Vagina (tissue), 2 donors: Measurements from ENCODE around the gene LRRC56. TPM values are rescaled to one million over a fixed set of nuclear protein-coding genes. Genes with fewer than 3 reads are reported as not detected.

ENCODE experiments used
- DNase-seq, 2 donors: peaks; one replicate each; pipeline ENCODE4 v3.0.0-alpha.2; 2017; ENCODE audit errors: extremely low spot score in 2 of 2
- H3K27ac ChIP-seq: fragments of 200-600 bp; sonication (generic); one replicate; pipeline ENCODE4 v1.5.1; 2019
- H3K27me3 ChIP-seq: fragments of 200-600 bp; sonication (generic); one replicate; pipeline ENCODE4 v1.5.1; 2019
- H3K36me3 ChIP-seq, 2 donors: fragments of 200-600 bp; sonication (generic); one replicate each; pipeline ENCODE4 v1.5.1; 2017 to 2019
- H3K4me1 ChIP-seq: fragments of 200-600 bp; sonication (generic); one replicate; pipeline ENCODE4 v1.5.1; 2019
- H3K4me3 ChIP-seq, 2 donors: fragments of 200-600 bp; sonication (generic); 1 replicate in 1 of 2; 2 replicates in 1 of 2; pipeline ENCODE4 v1.5.1; 2016 to 2019
- H3K9me3 ChIP-seq: fragments of 200-600 bp; sonication (generic); one replicate; pipeline ENCODE4 v1.5.1; 2019
- CTCF ChIP-seq, 3 experiments: fragments of 450-650 bp in 2 of 3; fragments of 200-600 bp in 1 of 3; sonication (generic) in 1 of 3; IDR thresholded peaks; one replicate each; pipeline ENCODE4 v1.5.1; 2017 to 2019; ENCODE audit warnings: antibody characterized with exemption in 3 of 3, mild to moderate bottlenecking in 2 of 3, moderate library complexity in 2 of 3
- POLR2A ChIP-seq, 2 donors: fragments of 450-650 bp; IDR thresholded peaks; one replicate each; pipeline ENCODE4 v1.6.1; 2017; ENCODE audit warnings: antibody characterized with exemption in 2 of 2, mild to moderate bottlenecking in 2 of 2, moderate library complexity in 2 of 2
- POLR2AphosphoS5 ChIP-seq, 2 donors: sonication (generic); formaldehyde crosslinking; IDR thresholded peaks; one replicate each; pipeline ENCODE4 v1.9.0; 2017; ENCODE audit warnings: antibody characterized with exemption in 2 of 2, mild to moderate bottlenecking in 2 of 2, low read depth in 1 of 2; ENCODE audit not compliant: insufficient read depth in 1 of 2
- intact Hi-C: fragments of 100-400 bp; cut with DNase I; formaldehyde crosslinking; loops from one replicate; pipeline ENCODE4 v1.15.1; 2023
- total RNA-seq: library from RNA; depleted of rRNA; stranded (reverse); fragments of >200 nt; gene quantifications from one replicate; pipeline ENCODE4 v1.2.3, GENCODE V29; 2016

LRRC56 gene
- total RNA-seq, 1 donor from 2014 or later = 0.49 TPM

DNA sequence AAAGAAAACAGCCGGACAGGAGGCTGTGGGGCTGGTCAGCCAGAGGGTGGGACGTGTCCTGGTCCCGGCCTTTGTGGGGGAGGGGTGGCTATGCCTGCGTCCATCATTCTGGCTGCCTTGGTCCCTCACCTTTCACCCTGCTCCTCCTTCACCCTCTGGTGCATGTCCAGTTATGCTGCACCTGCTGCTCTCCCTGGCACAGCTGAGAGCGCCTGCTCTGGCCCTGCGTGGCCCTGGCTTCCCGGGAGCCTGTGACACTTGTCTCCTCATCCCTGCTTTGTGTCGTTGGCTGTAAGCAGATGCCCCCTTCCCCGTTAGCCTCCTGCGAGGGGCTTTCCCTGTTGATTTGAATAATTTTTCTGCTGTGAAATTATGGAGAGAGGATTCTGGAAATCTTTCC, 55.6 kb downstream of the LRRC56 start:
- H3K36me3 ChIP-seq = peaks cover 0 to 91% of the 10 kb centered on the region in 2 donors
- intact Hi-C loops = no loop called here
- no peak for DNase-seq
- H3K27ac ChIP-seq = no peak overlapping the region
- no peaks in the 10 kb centered on the region for H3K9me3 ChIP-seq
- TF ChIP-seq CTCF (IDR thresholded peaks at IDR 0.05) (no peak), POLR2AphosphoS5 (IDR thresholded peaks at IDR 0.05; ENCODE audit: insufficient read depth in 1 of 2, low read depth in 1 of 2) (no peak), POLR2A (IDR thresholded peaks at IDR 0.05) (no peak)
- no peaks in the 10 kb centered on the region for H3K27me3 ChIP-seq
- no peaks in the 10 kb centered on the region for H3K4me1 ChIP-seq
- no peak overlapping the region for H3K4me3 ChIP-seq

- no peaks in the 10 kb centered on the region for H3K9me3 ChIP-seq
- TF ChIP-seq POLR2AphosphoS5 (IDR thresholded peaks at IDR 0.05; ENCODE audit: insufficient read depth in 1 of 2, low read depth in 1 of 2) (no peak), CTCF (IDR thresholded peaks at IDR 0.05) (no peak), POLR2A (IDR thresholded peaks at IDR 0.05) (no peak)
- H3K4me3 ChIP-seq = no peak overlapping the region
- DNase-seq = no peak
- no peaks in the 10 kb centered on the region for H3K4me1 ChIP-seq
- H3K36me3 ChIP-seq = peaks cover 0 to 91% of the 10 kb centered on the region in 2 donors
- H3K27ac ChIP-seq = no peak overlapping the region
- no peaks in the 10 kb centered on the region for H3K27me3 ChIP-seq
- intact Hi-C loops = no loop called here
These were observed 56.0 kb downstream of the LRRC56 start for GRCh38 chr11:593347-593746.

GRCh38 chr11:595400-595799, 58.1 kb downstream of the LRRC56 start:
- H3K36me3 ChIP-seq = peaks cover 0 to 92% of the 10 kb centered on the region in 2 donors
- no peaks in the 10 kb centered on the region for H3K27me3 ChIP-seq
- no peaks in the 10 kb centered on the region for H3K4me1 ChIP-seq
- intact Hi-C loops = no loop called here
- H3K27ac ChIP-seq = no peak overlapping the region
- H3K9me3 ChIP-seq = no peaks in the 10 kb centered on the region
- H3K4me3 ChIP-seq = no peak overlapping the region
- TF ChIP-seq CTCF (IDR thresholded peaks at IDR 0.05) (no peak), POLR2AphosphoS5 (IDR thresholded peaks at IDR 0.05; ENCODE audit: insufficient read depth in 1 of 2, low read depth in 1 of 2) (no peak), POLR2A (IDR thresholded peaks at IDR 0.05) (no peak)
- no peak for DNase-seq

DNA sequence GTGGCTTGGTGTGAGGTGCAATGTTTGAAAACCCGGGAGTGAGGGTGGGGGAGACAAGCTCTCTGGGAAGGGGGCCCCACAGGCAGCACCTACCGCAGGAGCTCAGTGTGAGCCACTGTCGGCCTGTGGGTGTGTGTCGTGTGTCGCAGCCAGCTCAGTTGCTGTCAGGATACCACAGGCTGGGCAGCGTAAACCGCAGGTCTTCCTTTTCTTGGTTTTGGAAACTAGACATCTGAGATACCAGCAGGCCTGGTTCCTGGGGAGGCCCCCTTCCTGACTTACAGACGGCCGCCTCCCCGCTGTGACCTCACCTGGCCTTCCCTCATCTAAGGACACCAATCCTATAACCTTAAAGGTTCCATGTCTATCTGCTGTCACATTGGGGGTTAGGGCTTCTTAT, 59.0 kb downstream of the LRRC56 start:
- Histone ChIP-seq H3K9me3 (no peaks in the 10 kb centered on the region), H3K4me3 (no peak overlapping the region), H3K27me3 (no peaks in the 10 kb centered on the region), H3K27ac (no peak overlapping the region), H3K4me1 (no peaks in the 10 kb centered on the region), H3K36me3 (peaks cover 0 to 91% of the 10 kb centered on the region in 2 donors)
- TF ChIP-seq POLR2AphosphoS5 (IDR thresholded peaks at IDR 0.05; ENCODE audit: insufficient read depth in 1 of 2, low read depth in 1 of 2) (no peak), POLR2A (IDR thresholded peaks at IDR 0.05) (no peak), CTCF (IDR thresholded peaks at IDR 0.05) (no peak)
- DNase-seq = no peak
- intact Hi-C loops = no loop called here

DNA sequence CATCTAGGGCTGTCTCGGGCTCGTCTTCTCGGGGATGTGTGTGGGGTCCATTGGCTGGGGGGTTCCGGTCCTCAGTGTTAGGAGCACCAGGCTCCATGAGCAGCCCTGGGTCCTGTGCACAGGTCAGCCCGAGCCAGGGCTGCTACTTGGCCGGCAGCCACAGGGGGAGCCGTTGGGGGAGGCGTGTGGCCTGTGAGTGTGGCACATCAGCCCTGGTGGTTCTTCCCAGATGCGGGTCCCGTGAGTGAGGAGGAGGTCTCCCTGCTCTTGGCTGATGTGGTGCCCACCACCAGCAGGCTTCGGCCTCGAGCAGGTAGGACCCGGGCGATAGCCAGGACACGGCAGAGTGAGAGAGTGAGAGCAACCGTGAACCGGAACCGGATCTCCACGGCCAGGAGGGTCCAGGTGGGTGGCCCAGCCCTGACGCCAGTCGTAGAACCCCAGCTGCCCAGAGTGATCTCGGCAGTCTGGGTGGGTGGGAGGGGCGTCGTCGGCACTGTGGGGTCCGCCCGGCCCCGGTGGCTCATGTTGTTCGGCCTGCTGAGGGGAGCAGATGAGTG, 59.9 kb downstream of the LRRC56 start:
- no peaks in the 10 kb centered on the region for H3K27me3 ChIP-seq
- H3K36me3 ChIP-seq = peaks cover 0 to 92% of the 10 kb centered on the region in 2 donors
- intact Hi-C loops = no loop called here
- no peak for TF ChIP-seq CTCF (IDR thresholded peaks at IDR 0.05)
- TF ChIP-seq POLR2AphosphoS5 (IDR thresholded peaks at IDR 0.05; ENCODE audit: insufficient read depth in 1 of 2, low read depth in 1 of 2) = no peak
- TF ChIP-seq POLR2A (IDR thresholded peaks at IDR 0.05) = no peak
- no peak overlapping the region for H3K27ac ChIP-seq
- DNase-seq = no peak
- H3K4me1 ChIP-seq = no peaks in the 10 kb centered on the region
- no peak overlapping the region for H3K4me3 ChIP-seq
- no peaks in the 10 kb centered on the region for H3K9me3 ChIP-seq
